Measurements from ENCODE around the gene MALL. TPM values are rescaled to one million over a fixed set of nuclear protein-coding genes. Genes with fewer than 3 reads are reported as not detected.
A peak's percentile ranks its signal among the peaks of the same experiment; 100 is the strongest.
"Not testable (repeated sequence)": the region's sequence is repeated elsewhere in the genome, so short reads cannot be mapped to it uniquely, and the experiment has no call there.

MALL gene
- total RNA-seq, 1 experiment from 2014 or later = 32.4 TPM

GRCh38 chr2:110099038-110099425 is 16.6 kb downstream of the MALL start:
- Histone ChIP-seq H3K27ac (peak overlapping the region; percentile 100), H3K27me3 (ENCODE audit: insufficient read depth, low read depth) (no peaks in the 10 kb centered on the region), H3K9me3 (ENCODE audit: insufficient read depth, low read depth) (no peaks in the 10 kb centered on the region), H2AFZ (no peak overlapping the region), H4K20me1 (ENCODE audit: insufficient read depth) (no peaks in the 10 kb centered on the region), H3K9me2 (ENCODE audit: insufficient read depth) (no peaks in the 10 kb centered on the region), H3K36me3 (ENCODE audit: low read depth) (peaks cover 3% of the 10 kb centered on the region), H3K4me3 (no peak overlapping the region), H3K4me1 (replicated peaks; ENCODE audit: insufficient read depth) (peaks cover 77% of the 10 kb centered on the region), H3K4me2 (peak overlapping the region; percentile 75; the same call in 1 of the 2 replicates), H3F3A (ENCODE audit: insufficient read depth, low read depth) (peaks cover 55% of the 10 kb centered on the region), H3K79me2 (ENCODE audit: low read depth) (peaks cover 55% of the 10 kb centered on the region)
- ChIA-PET POLR2A (ENCODE audit: unreplicated experiment) (no interaction called here), CTCF (interaction anchor here (2.0 kb wide), 1 partner anchor 58 kb away, joined by 4 read pairs; no protein-coding TSS in a partner anchor)
- intact Hi-C loops (cut with micrococcal nuclease; ENCODE audit: unreplicated experiment) = no loop called here
- TF ChIP-seq EZH2 (IDR thresholded peaks at IDR 0.05; ENCODE audit: low read depth) (no peak), CTCF (conservative IDR thresholded peaks at IDR 0.05) (no peak)
- no TSS peak for BruUV-seq (replicated peaks)
- no peak for DNase-seq

DNA sequence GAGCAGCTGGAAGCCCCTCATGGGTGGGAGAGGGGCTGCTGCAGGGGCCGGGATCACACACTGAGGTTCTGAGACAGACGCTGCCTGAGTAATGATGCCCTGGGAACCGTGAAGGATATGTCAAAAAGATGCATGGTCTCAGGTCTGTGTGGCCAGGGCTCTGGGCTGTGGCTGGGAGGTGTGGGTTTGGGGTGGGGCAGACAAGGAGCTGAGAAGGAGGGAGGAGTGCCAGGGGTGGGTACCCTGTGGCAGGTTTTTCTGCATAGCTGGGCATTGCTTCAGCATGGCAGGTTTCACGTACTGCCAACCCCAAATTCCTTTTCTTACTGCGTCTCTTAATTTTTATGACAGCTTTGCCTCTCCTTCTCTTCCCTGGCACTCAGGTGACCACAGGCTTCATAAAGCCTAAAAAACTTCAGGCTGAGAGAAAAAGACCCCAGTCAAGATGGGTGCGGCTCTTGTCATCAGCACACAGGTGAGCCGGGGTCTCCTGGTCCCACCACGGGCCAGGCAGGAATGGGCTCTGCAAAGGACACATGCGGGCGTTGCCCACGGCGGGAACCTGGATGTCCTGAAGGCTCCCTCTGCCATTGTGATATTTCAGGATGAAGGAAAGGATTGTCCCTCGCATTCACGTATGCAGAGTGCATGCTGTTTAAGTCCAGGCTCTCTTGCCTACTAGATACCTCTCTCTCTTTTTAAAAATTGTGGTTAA is 18.0 kb downstream of the MALL start:
- Histone ChIP-seq H3K79me2 (ENCODE audit: low read depth) (peaks cover 42% of the 10 kb centered on the region), H3K4me2 (peak overlapping the region; percentile 63), H3K9me2 (ENCODE audit: insufficient read depth) (no peaks in the 10 kb centered on the region), H3K36me3 (ENCODE audit: low read depth) (peaks cover 3% of the 10 kb centered on the region), H3K27ac (peak overlapping the region; percentile 100), H3K4me3 (peak overlapping the region; percentile 23; the same call in 1 of the 2 replicates), H3K27me3 (ENCODE audit: insufficient read depth, low read depth) (no peaks in the 10 kb centered on the region), H3K4me1 (replicated peaks; ENCODE audit: insufficient read depth) (peaks cover 63% of the 10 kb centered on the region), H2AFZ (no peak overlapping the region), H3F3A (ENCODE audit: insufficient read depth, low read depth) (peaks cover 52% of the 10 kb centered on the region), H3K9me3 (ENCODE audit: insufficient read depth, low read depth) (no peaks in the 10 kb centered on the region), H4K20me1 (ENCODE audit: insufficient read depth) (no peaks in the 10 kb centered on the region)
- intact Hi-C loops (cut with micrococcal nuclease; ENCODE audit: unreplicated experiment) = no loop called here
- ChIA-PET POLR2A (ENCODE audit: unreplicated experiment) (interaction anchor here (0.9 kb wide), 1 partner anchor 8 kb away, joined by 4 read pairs; no protein-coding TSS in a partner anchor), CTCF (interaction anchor here (0.5 to 2.0 kb wide), 4 partner anchors 15 to 59 kb away, joined by 3 to 6 read pairs (median 4); partner anchors contain the start of gene MALL)
- peak; percentile 86 to 90 for DNase-seq
- TF ChIP-seq CTCF (conservative IDR thresholded peaks at IDR 0.05) (no peak), EZH2 (IDR thresholded peaks at IDR 0.05; ENCODE audit: low read depth) (no peak)
- no TSS peak for BruUV-seq (replicated peaks)

- POLR2A ChIA-PET (ENCODE audit: unreplicated experiment) = no interaction called here
- Histone ChIP-seq H3F3A (ENCODE audit: insufficient read depth, low read depth) (peaks cover 40% of the 10 kb centered on the region), H4K20me1 (ENCODE audit: insufficient read depth) (no peaks in the 10 kb centered on the region), H3K4me2 (no peak overlapping the region), H3K4me1 (replicated peaks; ENCODE audit: insufficient read depth) (peaks cover 51% of the 10 kb centered on the region), H3K79me2 (ENCODE audit: low read depth) (peaks cover 41% of the 10 kb centered on the region), H3K27ac (no peak overlapping the region), H3K9me2 (ENCODE audit: insufficient read depth) (no peaks in the 10 kb centered on the region), H3K4me3 (no peak overlapping the region), H2AFZ (no peak overlapping the region), H3K9me3 (ENCODE audit: insufficient read depth, low read depth) (no peaks in the 10 kb centered on the region), H3K36me3 (ENCODE audit: low read depth) (peaks cover 3% of the 10 kb centered on the region), H3K27me3 (ENCODE audit: insufficient read depth, low read depth) (no peaks in the 10 kb centered on the region)
- CTCF ChIA-PET = no interaction called here
- DNase-seq = no peak
- TF ChIP-seq EZH2 (IDR thresholded peaks at IDR 0.05; ENCODE audit: low read depth) (no peak), CTCF (conservative IDR thresholded peaks at IDR 0.05) (no peak)
- intact Hi-C loops (cut with micrococcal nuclease; ENCODE audit: unreplicated experiment) = no loop called here
- BruUV-seq (replicated peaks) = no TSS peak
Observed at GRCh38 chr2:110095994-110096633, 19.5 kb downstream of the MALL start.

- H3K4me2 ChIP-seq; H3K27ac ChIP-seq; POLR2A ChIA-PET (ENCODE audit: unreplicated experiment); H3K9me3 ChIP-seq (ENCODE audit: insufficient read depth, low read depth); DNase-seq; BruUV-seq (replicated peaks); H3K9me2 ChIP-seq (ENCODE audit: insufficient read depth); H3K27me3 ChIP-seq (ENCODE audit: insufficient read depth, low read depth); H2AFZ ChIP-seq; H4K20me1 ChIP-seq (ENCODE audit: insufficient read depth); H3K36me3 ChIP-seq (ENCODE audit: low read depth); intact Hi-C loops (cut with micrococcal nuclease; ENCODE audit: unreplicated experiment); H3K4me3 ChIP-seq: not testable (repeated sequence)
- peaks cover 29% of the 10 kb centered on the region for H3F3A ChIP-seq (ENCODE audit: insufficient read depth, low read depth)
- H3K4me1 ChIP-seq (replicated peaks; ENCODE audit: insufficient read depth) = peaks cover 40% of the 10 kb centered on the region
- CTCF ChIA-PET = interaction anchor here (0.7 kb wide), 1 partner anchor 21 kb away, joined by 4 read pairs; the partner anchor contains the start of gene MALL
- H3K79me2 ChIP-seq (ENCODE audit: low read depth) = peaks cover 38% of the 10 kb centered on the region
Observed at GRCh38 chr2:110094884-110095534, 20.6 kb downstream of the MALL start.

DNA sequence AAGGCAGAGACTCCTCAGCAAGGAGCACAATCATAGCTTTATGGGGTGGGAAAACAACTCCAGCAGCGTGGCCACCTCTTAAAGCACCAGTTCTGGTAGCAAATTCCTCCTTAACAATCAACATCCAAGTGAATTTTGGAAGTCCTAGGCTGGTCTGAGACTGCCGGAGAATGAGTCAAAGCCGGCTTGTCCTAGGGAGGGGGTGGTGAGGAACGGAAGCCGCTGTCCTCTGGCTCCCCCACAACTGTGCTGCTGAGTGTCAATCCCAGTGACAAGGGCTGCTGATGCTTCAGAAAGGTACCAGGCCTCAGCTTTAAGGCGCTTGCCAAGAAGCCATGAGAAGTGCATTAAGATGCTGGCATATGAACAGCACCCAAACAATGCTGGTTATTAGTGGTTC is 21.7 kb downstream of the MALL start:
- H3K9me3 ChIP-seq (ENCODE audit: insufficient read depth, low read depth); H3K27ac ChIP-seq; H3K9me2 ChIP-seq (ENCODE audit: insufficient read depth); CTCF ChIA-PET; intact Hi-C loops (cut with micrococcal nuclease; ENCODE audit: unreplicated experiment); POLR2A ChIA-PET (ENCODE audit: unreplicated experiment); H2AFZ ChIP-seq; DNase-seq; H3K4me3 ChIP-seq; H3K36me3 ChIP-seq (ENCODE audit: low read depth); BruUV-seq (replicated peaks); H3K27me3 ChIP-seq (ENCODE audit: insufficient read depth, low read depth); H4K20me1 ChIP-seq (ENCODE audit: insufficient read depth); H3K4me2 ChIP-seq: not testable (repeated sequence)
- H3K79me2 ChIP-seq (ENCODE audit: low read depth) = peaks cover 27% of the 10 kb centered on the region
- peaks cover 30% of the 10 kb centered on the region for H3K4me1 ChIP-seq (replicated peaks; ENCODE audit: insufficient read depth)
- peaks cover 19% of the 10 kb centered on the region for H3F3A ChIP-seq (ENCODE audit: insufficient read depth, low read depth)

All from PC-9 (cell line).